AG09319 (cell line): ENCODE data around the gene DCAF12L1.

Experiments
- DNase-seq: peaks from one replicate; pipeline ENCODE4 v3.0.0-alpha.2; 2010; ENCODE audit warnings: low read depth; ENCODE audit errors: extremely low read depth
- CTCF ChIP-seq: IDR thresholded peaks from 2 replicates; pipeline ENCODE4 v1.5.1; 2011; ENCODE audit warnings: low read depth, mild to moderate bottlenecking, inconsistent platforms, low read length, moderate library complexity

Gene DCAF12L1

GRCh38 chrX:126509923-126510322 lies 42.7 kb downstream of the DCAF12L1 start:
- no peak for DNase-seq
- TF ChIP-seq CTCF = no peak
